Stimulated activated CD4-positive, alpha-beta T cell treated with anti-CD3 and anti-CD28 coated beads, Interleukin-2, amount 100 ng/mL, for 24 hours (primary cell): ENCODE results near the gene KIR3DL3.
"Not testable (repeated sequence)": the region's sequence is repeated elsewhere in the genome, so short reads cannot be mapped to it uniquely, and the experiment has no call there.

Source experiments
- DNase-seq, 2 donors: peaks; one replicate each; pipeline ENCODE4 v3.0.0-alpha.2; 2020

The KIR3DL3 gene

GRCh38 chr19:54738306-54738705 lies 14.1 kb downstream of the KIR3DL3 start, which contains the start of gene KIR2DL3:
TSS of gene KIR2DL3 (plus strand) at chr19:54738513. CDS start at chr19:54738546, 33 bp downstream.
- DNase-seq, result not testable (repeated sequence)

GRCh38 chr19:54738715-54739114 lies 14.5 kb downstream of the KIR3DL3 start:
- no peak for DNase-seq

GRCh38 chr19:54739587-54740497 lies 15.6 kb downstream of the KIR3DL3 start:
- no peak for DNase-seq

- DNase-seq, result not testable (repeated sequence)
Measured at GRCh38 chr19:54741950-54742349, 17.7 kb downstream of the KIR3DL3 start.

GRCh38 chr19:54744080-54744479 lies 19.8 kb downstream of the KIR3DL3 start:
- not testable (repeated sequence) for DNase-seq

GRCh38 chr19:54747614-54748322 lies 23.5 kb downstream of the KIR3DL3 start:
- not testable (repeated sequence) for DNase-seq

- DNase-seq, result not testable (repeated sequence)
Measured at GRCh38 chr19:54750276-54750675, 26.0 kb downstream of the KIR3DL3 start.

- not testable (repeated sequence) for DNase-seq
Measured at GRCh38 chr19:54756204-54757110, 32.2 kb downstream of the KIR3DL3 start.

GRCh38 chr19:54758577-54758976 lies 34.3 kb downstream of the KIR3DL3 start:
- not testable (repeated sequence) for DNase-seq

GRCh38 chr19:54764219-54764618 lies 40.0 kb downstream of the KIR3DL3 start:
- DNase-seq, result not testable (repeated sequence)

GRCh38 chr19:54766464-54766863 lies 42.2 kb downstream of the KIR3DL3 start:
- DNase-seq, result not testable (repeated sequence)

GRCh38 chr19:54769646-54770045 lies 45.4 kb downstream of the KIR3DL3 start, which contains the start of gene KIR2DL1:
TSS of gene KIR2DL1 (plus strand) at chr19:54769793. CDS start at chr19:54769851, 58 bp downstream.
- not testable (repeated sequence) for DNase-seq

GRCh38 chr19:54770511-54770910 lies 46.3 kb downstream of the KIR3DL3 start:
- DNase-seq, result not testable (repeated sequence)

GRCh38 chr19:54771018-54771960 lies 47.0 kb downstream of the KIR3DL3 start:
- DNase-seq, result not testable (repeated sequence)

GRCh38 chr19:54772666-54773065 lies 48.4 kb downstream of the KIR3DL3 start:
- not testable (repeated sequence) for DNase-seq

GRCh38 chr19:54775095-54775815 lies 51.0 kb downstream of the KIR3DL3 start:
- not testable (repeated sequence) for DNase-seq

- DNase-seq, result not testable (repeated sequence)
Measured at GRCh38 chr19:54775830-54776229, 51.6 kb downstream of the KIR3DL3 start.

GRCh38 chr19:54777851-54778250 lies 53.6 kb downstream of the KIR3DL3 start:
- not testable (repeated sequence) for DNase-seq

GRCh38 chr19:54778896-54779295 lies 54.7 kb downstream of the KIR3DL3 start:
- DNase-seq, result not testable (repeated sequence)

GRCh38 chr19:54782916-54783315 lies 58.7 kb downstream of the KIR3DL3 start:
- not testable (repeated sequence) for DNase-seq
